Neural cell (in vitro differentiated cells): ENCODE measurements around the gene RPS6KA2.

ENCODE experiments used
- EP300 ChIP-seq: fragments of 450-650 bp; conservative IDR thresholded peaks from 2 replicates; pipeline ENCODE4 v1.6.1; 2014; ENCODE audit warnings: antibody characterized with exemption, mild to moderate bottlenecking, moderate library complexity; ENCODE audit not compliant: poor library complexity, severe bottlenecking
- EZH2 ChIP-seq: fragments of 200-600, 300-800 bp; shearing (Covaris generic), sonication (generic); IDR thresholded peaks from 2 replicates; pipeline ENCODE4 v1.6.1; 2014; ENCODE audit warnings: antibody characterized with exemption, low read length, borderline replicate concordance, mild to moderate bottlenecking; ENCODE audit not compliant: insufficient read depth, poor library complexity, severe bottlenecking

GRCh38 chr6:166561771-166562359 is 65.2 kb downstream of the RPS6KA2 start:
- no peak for TF ChIP-seq EZH2
- no peak for TF ChIP-seq EP300
